IMR-90 (cell line): ENCODE measurements around the gene ZNF484. TPM values are rescaled to one million over a fixed set of nuclear protein-coding genes. Genes with fewer than 3 reads are reported as not detected.

ENCODE experiments used
- USF2 ChIP-seq: fragments of 150-350 bp; IDR thresholded peaks from 2 replicates; pipeline ENCODE4 v1.6.1; 2017; ENCODE audit warnings: mild to moderate bottlenecking, antibody characterized with exemption, low read length, low read depth
- polyA plus RNA-seq, 3 experiments: library from polyadenylated mRNA; depleted of rRNA; stranded (reverse); fragments of >200 nt; gene quantifications; 2 replicates each; pipeline ENCODE4 v1.2.3, GENCODE V29; 2012; ENCODE audit warnings: low replicate concordance in 1 of 3
- total RNA-seq: library from RNA; depleted of rRNA; stranded (reverse); fragments of >200 nt; gene quantifications from 2 replicates; pipeline ENCODE4 v1.2.3, GENCODE V29; 2012

The ZNF484 gene
- total and polyA plus RNA-seq, 2 of the 4 experiments (the other 2 are of a cell fraction): 1.4 to 11.8 TPM

- no peak for TF ChIP-seq USF2
These were observed 68.9 kb downstream of the ZNF484 start (continued) for GRCh38 chr9:92808726-92809451.
